HG03175 (cell line): Measurements from ENCODE around the gene CFAP100.

Experiments
- ATAC-seq: cut with Tn5 transposase; IDR thresholded peaks from one replicate; pipeline ENCODE4 v1.9.1; 2021; ENCODE audit warnings: mild to moderate bottlenecking, moderate library complexity; ENCODE audit not compliant: unreplicated experiment

The CFAP100 gene

DNA sequence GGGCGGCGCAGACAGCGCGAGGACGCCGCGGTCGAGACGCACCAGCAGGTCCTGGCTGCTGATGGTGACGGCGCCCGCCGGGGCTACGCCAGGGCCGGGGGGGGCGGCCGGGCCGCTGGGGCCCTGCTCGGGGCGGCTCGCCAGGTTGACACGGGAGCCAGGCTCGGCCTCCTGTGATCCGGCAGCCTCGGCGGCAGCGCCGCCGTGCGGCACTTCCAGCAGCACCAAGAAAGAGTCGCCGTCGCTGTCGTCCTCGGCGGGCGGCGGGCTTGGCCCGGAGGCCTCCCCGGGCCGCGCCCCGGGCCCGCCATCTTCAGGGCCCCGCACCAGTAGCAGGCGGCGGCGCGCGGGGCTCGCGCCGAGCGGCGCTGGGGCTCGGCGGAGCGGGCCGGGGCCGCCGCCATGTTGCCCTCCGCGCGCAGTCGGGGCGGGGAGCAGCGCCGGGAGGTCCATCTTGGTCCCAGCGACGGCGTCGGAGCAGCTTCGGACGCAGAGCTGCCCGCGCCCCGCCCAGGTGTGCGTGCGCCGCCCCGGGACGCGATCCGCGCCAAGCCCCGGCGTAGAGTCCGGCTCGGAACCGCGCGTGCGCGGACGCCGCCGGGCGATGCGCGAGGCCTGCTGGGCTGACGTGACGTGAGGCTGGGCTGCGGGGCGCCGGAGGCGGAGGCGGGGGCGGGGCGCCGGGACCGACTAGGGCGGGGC is 80.9 kb downstream of the CFAP100 start, which contains the start of gene ZXDC:
ZXDC (minus strand) TSS at position 479 of the 702 bp plus-strand sequence; CDS start at position 453, 26 bp downstream.
- ATAC-seq, result peak; percentile 79

DNA sequence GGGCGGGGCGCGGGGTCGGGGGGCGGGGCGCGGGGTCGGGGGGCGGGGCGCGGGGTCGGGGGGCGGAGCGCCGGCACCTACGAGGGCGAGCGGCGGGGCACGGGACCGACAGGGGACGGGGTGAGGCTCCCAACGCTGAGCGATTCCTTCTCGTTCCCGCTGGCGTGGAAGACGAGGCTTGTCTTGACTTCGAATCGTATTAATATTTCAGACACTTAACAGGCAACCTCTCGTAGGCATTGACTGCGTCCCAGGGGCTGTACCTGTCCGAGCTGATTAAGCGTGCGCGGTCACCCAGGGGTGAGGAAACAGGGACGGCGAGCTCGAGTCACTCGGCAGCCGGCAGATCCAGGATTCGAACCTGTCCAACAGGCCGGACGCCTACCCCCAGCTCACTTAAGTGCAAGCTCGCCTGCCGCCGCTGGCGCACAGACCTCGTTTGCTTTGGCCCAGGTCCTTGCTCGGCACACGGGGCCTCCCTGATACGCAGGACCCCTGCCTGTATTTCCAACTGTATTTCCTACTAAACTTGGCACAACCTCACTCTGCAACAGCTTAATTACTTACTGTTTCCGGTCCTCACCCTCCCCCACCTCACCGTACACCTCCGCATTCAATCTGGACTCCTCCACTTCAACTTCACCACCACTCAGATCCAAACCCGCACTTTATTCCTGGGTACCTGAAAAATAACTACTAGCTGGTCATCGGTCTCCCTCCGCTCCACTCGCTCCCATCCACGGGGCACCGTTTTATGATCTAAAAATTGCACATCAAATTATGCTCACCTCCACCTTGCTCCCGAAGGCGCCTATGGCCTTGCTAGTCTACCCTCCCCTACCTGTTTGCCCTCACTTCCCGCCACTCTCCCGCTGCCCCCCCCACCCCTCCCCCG is 81.7 kb downstream of the CFAP100 start:
- peak; percentile 32 for ATAC-seq

DNA sequence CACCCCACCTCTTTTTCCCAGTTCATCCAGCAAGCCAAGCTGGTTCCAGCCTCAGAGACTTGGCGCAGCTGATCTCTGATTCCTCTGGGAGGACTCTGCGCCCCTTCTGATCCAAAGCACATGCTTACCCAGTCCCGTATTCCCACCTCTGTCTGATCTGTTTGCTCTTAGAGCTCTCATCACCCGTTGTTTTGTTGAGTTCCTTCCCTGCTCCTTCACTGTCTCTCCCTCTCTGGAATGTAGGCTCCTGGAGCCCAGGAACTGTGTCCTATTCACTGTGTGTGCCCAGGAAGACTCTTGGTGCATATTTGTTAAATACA is 82.3 kb downstream of the CFAP100 start:
- no peak for ATAC-seq

DNA sequence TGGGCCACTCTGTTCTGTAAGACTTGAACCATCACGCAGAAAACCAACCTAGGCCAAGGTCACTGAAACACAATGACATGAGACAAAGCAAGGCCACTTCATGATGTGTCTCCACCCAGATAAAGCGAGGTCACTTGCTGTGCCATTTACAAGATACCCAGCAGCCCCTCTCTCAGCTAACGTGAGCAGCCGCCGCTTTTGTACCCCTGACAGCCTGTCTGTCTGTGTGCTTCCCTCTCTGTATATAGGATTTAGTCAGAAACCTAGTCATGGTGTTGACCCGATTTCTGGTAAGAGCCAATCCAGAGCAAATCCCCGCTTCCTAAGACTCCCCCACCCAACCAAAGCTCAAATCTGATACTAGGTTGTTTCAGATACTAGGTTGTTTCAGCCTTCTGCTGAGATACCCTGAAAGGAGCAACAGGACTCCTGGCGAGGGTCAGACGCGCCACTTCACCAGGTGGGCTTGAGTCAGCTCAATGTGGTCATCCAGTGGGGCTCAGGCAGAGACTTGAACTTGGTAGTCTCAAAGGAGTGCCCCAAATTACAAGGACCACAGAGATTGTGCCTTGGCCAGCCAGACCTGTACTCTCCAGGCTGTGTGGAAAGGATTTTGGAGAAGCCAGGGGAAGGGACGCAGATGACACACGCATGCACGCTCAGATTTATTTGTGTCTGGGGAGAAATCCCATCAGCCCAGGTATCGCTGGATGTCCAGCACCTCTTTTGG is 84.0 kb downstream of the CFAP100 start:
- ATAC-seq, result no peak

DNA sequence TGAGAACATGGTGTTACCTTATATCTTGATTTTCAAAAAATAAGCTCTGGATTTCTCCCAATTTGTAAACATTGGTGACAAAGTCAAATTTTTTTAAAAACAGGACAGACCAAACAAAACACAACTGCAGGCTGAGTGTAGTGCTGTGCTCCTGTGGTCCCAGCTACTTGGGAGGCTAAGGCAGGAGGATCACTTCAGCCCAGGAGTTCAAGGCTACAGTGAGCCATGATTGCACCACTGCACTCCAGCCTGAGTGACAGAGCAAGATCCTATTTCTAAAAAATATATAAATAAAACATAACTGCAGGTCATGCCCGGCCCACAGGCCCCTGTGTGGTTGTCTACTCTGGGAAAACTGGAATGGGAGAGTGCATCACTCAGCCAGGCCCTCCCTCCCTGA is 84.9 kb downstream of the CFAP100 start:
- ATAC-seq, result no peak

DNA sequence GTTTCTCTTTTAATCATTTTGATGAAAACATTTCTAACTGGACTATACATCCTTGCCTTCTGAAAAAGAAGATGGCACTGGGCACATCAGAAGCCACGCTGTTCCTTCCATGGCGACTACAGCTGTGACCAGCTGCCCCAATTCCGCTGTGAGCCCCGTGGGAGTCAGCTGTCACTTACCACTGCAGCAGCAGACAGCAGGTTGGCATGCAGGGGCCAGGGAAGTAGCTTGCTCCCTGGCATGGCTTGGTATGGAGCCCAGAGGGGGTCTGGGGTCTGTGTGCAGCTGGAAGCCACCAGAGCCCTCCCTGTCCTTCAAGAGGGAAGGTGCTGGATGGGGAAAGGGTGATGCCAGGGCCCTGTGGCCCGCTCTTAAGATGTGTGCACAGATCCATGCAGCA is 85.5 kb downstream of the CFAP100 start:
- no peak for ATAC-seq

DNA sequence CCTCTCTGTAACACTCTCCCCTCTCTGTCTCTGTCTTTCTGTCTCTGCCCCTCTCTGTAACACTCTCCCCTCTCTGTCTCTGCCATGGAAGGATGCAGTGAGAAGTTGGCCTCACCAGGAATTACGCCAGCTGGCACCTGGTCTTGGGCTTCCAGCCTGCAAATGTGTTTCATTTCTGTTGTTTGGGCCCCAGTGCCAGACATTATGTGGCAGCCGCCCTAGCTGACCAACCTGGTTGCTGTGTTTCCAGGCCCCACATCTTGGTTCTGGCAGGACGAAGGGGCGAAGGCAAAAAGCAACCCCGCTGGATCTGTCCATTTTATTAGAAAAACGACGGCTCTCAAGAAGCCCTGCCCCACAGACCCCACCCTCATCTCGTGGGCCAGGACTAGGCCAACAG is 86.2 kb downstream of the CFAP100 start:
- no peak for ATAC-seq

DNA sequence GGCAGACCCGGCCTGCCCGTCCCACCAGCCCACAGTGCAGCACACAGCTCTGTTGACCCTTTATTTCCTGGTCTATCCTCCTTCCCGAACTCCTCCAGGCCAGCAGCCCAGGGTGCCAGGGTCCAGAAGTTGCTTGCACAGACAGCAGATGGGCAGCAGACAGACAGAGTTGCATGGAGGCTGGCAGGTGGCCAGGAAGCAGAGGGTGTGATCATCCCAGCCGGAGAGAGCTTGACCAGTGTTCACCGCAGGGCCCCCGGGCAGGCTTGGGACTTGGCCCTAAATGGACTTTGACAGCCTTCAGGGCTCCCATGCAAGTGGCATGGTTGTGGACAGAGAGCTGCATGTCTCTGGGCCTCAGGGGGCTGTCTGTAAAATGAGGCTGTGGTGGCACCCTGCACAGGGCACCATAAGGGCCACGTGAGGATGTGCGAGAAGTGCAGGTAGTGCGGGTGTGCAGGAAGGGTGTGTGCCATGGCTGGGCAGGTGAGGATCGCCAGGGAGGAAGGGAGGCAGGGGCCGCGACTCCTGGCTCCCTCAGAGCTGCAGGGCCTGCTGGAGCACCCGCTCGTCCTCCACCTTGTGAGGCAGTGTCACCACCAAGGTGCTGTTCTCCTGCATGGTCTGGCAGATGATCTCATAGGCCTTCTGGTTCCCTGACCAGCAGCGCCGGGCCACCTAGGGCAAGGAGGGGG is 87.2 kb downstream of the CFAP100 start:
- no peak for ATAC-seq

DNA sequence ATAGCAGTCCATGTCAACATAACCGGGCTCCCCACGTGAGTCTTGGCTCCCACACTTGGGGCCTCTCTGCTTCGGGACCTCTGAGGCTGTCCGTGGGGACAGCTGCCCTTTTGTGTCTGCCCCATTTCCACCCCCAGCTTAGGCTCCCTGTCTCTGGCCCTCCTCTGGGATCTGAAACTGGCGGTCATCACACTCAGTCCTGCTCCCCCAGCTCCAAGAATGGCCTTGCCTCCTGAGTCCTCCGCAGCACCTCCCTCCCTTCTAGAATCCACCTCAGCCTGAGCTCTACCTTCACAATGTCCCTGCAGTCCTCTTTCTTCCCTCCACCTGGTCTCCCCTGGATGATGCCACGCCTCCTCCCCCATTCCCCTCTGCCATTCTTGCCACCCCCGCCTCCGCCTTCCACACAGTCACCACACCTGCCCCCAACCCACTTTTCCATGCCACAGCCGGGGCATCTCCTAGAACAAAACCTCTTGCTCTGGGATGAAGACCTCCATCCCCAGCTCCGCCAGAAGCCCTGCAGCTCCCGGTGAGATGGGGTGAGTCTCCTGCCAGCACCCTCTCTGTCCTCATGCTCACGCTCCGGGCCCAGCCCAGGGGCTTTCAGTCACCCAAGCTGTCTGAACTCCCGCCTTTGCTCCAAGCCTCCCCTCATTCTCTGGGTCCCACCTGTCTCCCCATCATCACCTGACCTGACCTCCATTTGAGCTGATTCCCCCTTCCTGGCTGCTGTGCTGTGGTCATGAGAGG is 88.0 kb downstream of the CFAP100 start:
- ATAC-seq, result no peak

DNA sequence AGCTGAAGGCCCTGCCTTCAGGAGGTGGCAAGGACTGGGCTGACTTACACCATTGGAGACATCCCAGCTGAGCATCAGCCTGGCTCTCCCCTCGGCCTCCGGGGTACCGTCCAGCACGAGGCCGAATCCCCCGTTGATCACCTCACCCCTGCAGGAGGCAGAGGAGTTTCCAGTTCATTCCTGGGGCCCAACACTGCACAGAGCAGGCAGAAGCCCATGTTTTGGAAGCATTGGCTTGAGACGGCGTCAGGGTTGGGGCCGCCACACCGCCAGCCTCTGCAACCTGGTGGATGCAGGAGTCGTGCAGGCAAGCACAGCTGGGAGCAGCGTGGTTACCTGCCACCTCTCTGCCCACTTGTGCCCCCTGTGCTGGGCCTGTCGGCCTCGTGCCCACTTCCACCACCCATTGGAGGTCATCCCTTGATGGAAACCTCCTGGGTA is 88.6 kb downstream of the CFAP100 start:
- ATAC-seq, result no peak

DNA sequence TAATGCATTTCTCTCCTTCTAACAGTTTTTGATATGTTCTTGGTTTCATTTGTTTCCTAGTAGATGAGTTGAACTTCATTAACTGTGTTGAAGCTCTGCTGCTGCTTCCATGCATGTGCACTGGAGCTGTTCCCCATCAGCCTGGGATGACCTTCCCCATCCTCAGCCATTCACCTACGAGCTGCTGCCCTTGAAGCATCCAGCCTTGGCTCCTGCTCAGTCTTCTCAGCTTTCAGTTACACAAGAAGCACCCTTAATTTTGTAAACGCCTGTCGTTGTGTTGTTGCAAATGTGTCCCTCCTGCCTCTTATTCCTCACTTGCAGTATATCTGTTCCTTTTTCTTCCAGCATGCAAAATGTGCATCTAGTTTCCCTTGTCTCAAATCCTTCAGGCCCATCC is 89.4 kb downstream of the CFAP100 start:
- ATAC-seq, result no peak

DNA sequence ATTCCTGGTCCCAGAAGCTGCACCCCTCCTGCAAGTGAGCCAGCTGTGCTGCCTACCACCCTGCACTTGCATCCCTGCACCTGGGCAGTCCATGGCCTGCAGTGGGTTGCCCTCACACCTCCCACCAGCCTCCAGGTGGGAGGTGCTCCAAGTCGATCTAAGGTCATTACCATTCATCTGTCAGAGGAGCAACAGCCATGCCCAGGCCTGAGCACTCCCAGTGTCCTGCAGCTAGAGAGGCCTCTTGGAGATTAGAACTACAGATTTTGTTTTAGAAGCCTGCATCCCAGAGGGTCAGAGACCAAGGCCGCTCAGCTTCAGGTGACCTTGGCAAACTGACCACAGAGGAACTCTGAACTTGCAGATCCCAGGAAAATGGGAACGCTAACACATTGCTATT is 90.0 kb downstream of the CFAP100 start:
- no peak for ATAC-seq

DNA sequence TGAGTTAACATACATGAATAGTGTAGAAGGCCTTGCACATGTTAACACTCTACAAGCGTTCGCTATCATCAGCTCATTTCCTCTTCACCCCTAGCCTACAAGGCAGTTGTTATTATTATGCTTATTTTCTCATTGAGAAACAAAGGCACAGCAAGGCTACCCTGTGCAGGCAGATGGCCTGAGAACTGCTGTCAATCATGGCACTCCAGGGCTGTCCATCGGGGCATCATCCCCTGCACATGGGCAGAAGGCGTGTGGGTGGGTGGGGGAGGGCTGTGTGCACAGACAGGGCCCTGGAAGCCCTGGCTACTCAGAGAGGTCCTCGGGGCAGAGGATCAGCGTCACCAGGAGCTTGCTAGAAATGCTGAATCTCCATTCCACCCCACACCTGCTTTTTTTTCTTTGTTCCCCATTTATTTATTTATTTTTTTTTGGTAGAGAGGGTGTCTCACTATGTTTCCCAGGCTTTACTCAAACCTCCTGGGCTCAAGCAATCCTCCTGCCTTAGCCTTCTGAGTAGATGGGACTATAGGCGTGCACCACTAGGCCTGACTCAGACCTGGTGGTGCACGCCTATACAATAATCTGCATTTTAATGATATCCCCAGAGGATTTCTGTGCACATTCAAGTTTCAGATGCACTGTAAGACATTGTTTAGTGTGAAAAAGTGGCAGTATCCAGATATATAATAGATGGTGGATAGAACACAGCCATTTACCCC is 90.6 kb downstream of the CFAP100 start:
- ATAC-seq, result no peak

DNA sequence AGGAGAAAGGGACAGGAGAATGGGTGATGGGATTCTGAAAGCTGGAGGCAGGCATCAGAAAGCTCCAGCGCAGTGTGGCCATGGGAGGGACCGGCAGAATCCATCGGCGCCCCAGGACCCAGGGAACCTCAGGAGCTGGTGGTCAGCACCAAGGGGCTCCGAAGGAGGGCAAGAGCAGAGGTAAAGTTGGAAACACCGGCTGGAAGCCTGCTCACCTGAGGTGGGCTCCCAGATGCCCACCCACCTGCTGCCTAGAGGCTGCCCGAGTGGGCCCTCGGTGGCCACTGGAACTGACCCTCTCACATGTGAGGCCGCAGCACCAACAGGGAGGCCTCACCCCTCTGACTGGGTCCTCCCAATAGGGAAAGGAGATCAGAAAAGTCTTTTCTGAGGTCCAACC is 91.2 kb downstream of the CFAP100 start:
- no peak for ATAC-seq
